Measurements from ENCODE around the gene NRG3. TPM values are rescaled to one million over a fixed set of nuclear protein-coding genes. Genes with fewer than 3 reads are reported as not detected.

The NRG3 gene
- total RNA-seq, 2 donors from 2014 or later: 0.41 TPM; not detected in 1

GRCh38 chr10:82811621-82812020 is 936.6 kb downstream of the NRG3 start:
- Histone ChIP-seq H3K4me3 (no peak overlapping the region), H3K27ac (no peak overlapping the region), H3K36me3 (no peaks in the 10 kb centered on the region), H3K4me1 (ENCODE audit: control insufficient read depth in 1 of 2, low read depth in 2 of 2) (no peaks in the 10 kb centered on the region), H3K27me3 (replicated peaks; ENCODE audit: insufficient read depth) (no peaks in the 10 kb centered on the region), H3K9me3 (no peaks in the 10 kb centered on the region)
- ATAC-seq (ENCODE audit: insufficient number of reproducible peaks, low FRiP score, low read depth) (no peak), DNase-seq (ENCODE audit: low spot score) (no peak)
- TF ChIP-seq, protein P1, sequence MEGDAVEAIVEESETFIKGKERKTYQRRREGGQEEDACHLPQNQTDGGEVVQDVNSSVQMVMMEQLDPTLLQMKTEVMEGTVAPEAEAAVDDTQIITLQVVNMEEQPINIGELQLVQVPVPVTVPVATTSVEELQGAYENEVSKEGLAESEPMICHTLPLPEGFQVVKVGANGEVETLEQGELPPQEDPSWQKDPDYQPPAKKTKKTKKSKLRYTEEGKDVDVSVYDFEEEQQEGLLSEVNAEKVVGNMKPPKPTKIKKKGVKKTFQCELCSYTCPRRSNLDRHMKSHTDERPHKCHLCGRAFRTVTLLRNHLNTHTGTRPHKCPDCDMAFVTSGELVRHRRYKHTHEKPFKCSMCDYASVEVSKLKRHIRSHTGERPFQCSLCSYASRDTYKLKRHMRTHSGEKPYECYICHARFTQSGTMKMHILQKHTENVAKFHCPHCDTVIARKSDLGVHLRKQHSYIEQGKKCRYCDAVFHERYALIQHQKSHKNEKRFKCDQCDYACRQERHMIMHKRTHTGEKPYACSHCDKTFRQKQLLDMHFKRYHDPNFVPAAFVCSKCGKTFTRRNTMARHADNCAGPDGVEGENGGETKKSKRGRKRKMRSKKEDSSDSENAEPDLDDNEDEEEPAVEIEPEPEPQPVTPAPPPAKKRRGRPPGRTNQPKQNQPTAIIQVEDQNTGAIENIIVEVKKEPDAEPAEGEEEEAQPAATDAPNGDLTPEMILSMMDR (IDR thresholded peaks at IDR 0.05): no peak

DNA sequence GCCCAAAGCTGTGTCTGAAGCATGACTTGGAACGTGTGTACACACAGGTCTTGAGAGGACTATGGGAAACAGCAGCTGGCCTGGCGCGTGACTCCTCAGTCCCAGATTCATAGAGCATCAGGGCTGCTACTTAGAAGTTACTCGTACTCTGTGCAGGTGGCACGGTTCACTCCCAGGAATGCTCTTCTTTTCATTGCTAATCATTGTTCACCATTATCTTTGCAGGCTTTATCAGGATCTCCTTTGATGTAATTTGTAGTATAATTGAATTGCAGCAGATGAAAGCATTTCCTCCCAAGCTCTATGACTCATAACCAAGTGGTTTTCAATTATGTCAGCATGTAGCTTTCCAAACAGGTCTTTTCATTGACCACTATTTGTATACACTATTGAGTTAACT is 938.9 kb downstream of the NRG3 start:
- ATAC-seq (ENCODE audit: insufficient number of reproducible peaks, low FRiP score, low read depth) (no peak), DNase-seq (ENCODE audit: low spot score) (no peak)
- no peaks in the 10 kb centered on the region for H3K27me3 ChIP-seq (replicated peaks; ENCODE audit: insufficient read depth)
- H3K9me3 ChIP-seq: no peaks in the 10 kb centered on the region
- H3K27ac ChIP-seq: no peak overlapping the region
- TF ChIP-seq, protein P1 (IDR thresholded peaks at IDR 0.05): no peak
- H3K4me1 ChIP-seq (ENCODE audit: control insufficient read depth in 1 of 2, low read depth in 2 of 2): no peaks in the 10 kb centered on the region
- no peak overlapping the region for H3K4me3 ChIP-seq
- H3K36me3 ChIP-seq: no peaks in the 10 kb centered on the region

DNA sequence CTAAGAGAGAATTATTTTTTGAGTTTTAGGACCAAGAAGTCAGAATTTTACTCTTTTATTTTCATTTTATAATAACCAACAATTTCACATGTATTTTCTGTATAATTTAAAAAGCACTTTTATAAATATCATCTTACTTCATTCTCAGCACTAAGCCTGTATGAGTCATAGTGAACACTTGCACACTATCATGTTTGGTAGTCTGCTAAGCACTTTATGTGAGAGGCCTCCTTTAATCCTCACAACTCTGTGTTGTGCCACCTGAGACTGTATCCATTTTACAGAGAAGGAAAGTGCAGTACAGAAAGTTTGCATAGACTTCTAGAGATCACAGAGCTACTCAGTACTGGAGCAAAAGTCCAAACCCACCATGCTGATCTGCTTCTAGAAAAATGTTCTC is 939.6 kb downstream of the NRG3 start:
- ATAC-seq (ENCODE audit: insufficient number of reproducible peaks, low FRiP score, low read depth): no peak
- DNase-seq (ENCODE audit: low spot score): no peak
- TF ChIP-seq, protein P1 (IDR thresholded peaks at IDR 0.05): no peak
- no peak overlapping the region for H3K4me3 ChIP-seq
- no peaks in the 10 kb centered on the region for H3K4me1 ChIP-seq (ENCODE audit: control insufficient read depth in 1 of 2, low read depth in 2 of 2)
- no peaks in the 10 kb centered on the region for H3K27me3 ChIP-seq (replicated peaks; ENCODE audit: insufficient read depth)
- H3K9me3 ChIP-seq: no peaks in the 10 kb centered on the region
- H3K27ac ChIP-seq: no peak overlapping the region
- H3K36me3 ChIP-seq: no peaks in the 10 kb centered on the region

- H3K36me3 ChIP-seq: no peaks in the 10 kb centered on the region
- H3K4me1 ChIP-seq (ENCODE audit: control insufficient read depth in 1 of 2, low read depth in 2 of 2): no peaks in the 10 kb centered on the region
- H3K27me3 ChIP-seq (replicated peaks; ENCODE audit: insufficient read depth): no peaks in the 10 kb centered on the region
- TF ChIP-seq, protein P1 (IDR thresholded peaks at IDR 0.05): no peak
- no peak overlapping the region for H3K4me3 ChIP-seq
- H3K27ac ChIP-seq: no peak overlapping the region
- DNase-seq (ENCODE audit: low spot score) (no peak), ATAC-seq (ENCODE audit: insufficient number of reproducible peaks, low FRiP score, low read depth) (no peak)
- H3K9me3 ChIP-seq: no peaks in the 10 kb centered on the region
Measured at GRCh38 chr10:82815680-82816079, 940.7 kb downstream of the NRG3 start.

DNA sequence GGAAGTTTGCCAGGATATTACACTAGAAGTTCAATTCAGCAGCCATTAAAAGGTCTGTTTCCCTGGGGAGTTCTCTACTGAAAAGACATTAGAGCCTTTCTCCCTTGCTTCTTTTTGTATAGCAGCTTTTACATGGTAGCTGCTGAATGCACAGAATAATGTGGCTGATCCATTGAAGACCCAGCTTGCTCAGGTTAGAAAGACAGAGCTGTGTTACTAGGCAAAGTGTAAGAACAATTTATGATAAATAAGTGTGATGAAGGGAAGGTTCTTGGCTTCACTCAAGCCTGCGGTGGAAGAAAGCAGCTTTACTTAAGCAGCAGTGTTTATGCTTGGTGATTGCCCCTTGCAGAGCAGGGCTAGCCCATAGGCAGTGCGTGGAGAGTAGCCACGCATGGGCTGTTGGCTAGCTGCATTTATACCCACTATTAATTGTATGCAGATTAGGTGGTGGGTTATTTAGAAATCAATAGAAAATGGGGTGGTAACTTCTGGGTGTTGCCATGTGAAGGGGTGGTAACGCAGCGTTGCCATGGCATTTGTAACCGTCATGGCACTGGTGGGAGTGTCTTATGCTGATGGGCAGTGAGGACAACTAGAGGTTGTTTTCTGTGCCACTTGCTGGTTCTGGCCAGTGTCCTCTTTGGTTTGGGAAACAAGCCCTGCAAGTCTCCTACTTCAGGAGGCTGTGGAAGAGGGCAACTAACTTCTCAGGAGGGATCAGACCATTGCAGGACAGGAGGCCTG is 942.9 kb downstream of the NRG3 start:
- DNase-seq (ENCODE audit: low spot score): no peak
- Histone ChIP-seq H3K4me1 (ENCODE audit: control insufficient read depth in 1 of 2, low read depth in 2 of 2) (no peaks in the 10 kb centered on the region), H3K27me3 (replicated peaks; ENCODE audit: insufficient read depth) (no peaks in the 10 kb centered on the region), H3K27ac (no peak overlapping the region), H3K9me3 (no peaks in the 10 kb centered on the region), H3K4me3 (no peak overlapping the region), H3K36me3 (no peaks in the 10 kb centered on the region)
- ATAC-seq (ENCODE audit: insufficient number of reproducible peaks, low FRiP score, low read depth): no peak
- TF ChIP-seq, protein P1 (IDR thresholded peaks at IDR 0.05): no peak

Data from thoracic aorta (tissue), 2 donors.